ENCODE measurements around the gene HHAT.
"Not testable (repeated sequence)": the region's sequence is repeated elsewhere in the genome, so short reads cannot be mapped to it uniquely, and the experiment has no call there.

The HHAT gene

DNA sequence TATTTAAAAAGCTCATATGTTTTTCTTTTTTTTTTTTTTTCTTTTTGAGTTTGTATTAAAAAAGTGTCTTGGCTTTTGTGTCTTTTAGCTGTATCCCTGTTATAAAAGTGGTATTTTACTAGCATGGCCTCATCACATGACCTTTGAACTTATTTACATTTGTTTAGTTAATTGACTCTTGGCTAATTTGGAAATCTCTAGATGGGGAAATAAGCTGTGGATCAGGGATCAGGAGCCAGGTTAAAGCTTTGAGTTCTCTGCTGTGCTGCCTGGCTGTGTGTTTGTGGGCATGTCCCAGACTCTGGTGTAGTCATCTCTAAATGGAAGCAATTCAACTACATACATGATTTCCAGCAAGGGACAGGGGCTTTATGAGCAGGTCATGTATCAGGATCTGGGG lies 56.5 kb downstream of the HHAT start:
- in situ Hi-C loops (cut with HindIII; ENCODE audit: low sequenced_read_pairs): no loop called here

DNA sequence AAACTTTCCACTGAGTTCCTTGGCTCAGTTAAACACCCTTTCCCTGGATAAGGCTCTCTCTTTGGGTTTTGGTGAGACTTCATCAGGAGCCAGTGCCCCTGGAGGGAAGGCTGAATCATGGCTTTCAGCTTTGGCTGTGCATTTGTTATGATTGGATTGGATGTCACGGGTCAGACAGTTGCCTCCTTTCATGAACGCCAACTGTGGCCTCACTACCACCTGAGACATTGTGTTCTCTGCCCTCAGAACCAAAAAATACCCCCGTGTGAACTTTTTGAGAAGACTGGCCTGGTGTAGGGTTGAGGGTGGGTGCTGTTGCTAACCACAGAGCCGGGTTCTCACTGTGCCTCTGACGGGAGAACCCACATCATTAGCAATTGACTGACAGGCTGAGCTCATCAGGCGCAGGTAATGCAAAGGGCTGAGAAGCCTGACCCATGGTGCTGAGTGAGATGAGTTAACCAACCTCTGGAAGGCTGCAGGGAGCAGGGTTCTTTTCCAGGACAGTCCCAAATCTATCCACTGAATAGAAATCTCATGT lies 65.6 kb downstream of the HHAT start:
- in situ Hi-C loops (cut with HindIII; ENCODE audit: low sequenced_read_pairs): no loop called here

DNA sequence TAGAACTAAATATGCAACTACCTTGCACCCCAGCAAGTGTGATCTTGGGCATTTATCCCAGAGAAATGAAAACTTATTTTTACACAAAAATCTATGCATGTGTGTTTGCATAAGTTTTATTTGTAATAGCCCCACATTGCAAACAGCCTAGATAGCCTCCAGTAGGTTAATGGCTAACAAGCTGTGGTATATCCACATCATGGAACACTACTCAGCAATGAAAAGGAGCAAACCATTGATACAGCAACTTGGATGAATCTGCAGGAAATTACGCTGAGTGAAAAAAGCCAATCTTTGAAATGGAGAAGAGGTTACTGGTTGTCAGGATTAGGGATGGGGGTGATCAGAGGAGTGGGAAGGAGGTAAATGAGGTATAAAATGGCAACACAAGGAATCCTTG lies 67.8 kb downstream of the HHAT start:
- in situ Hi-C loops (cut with HindIII; ENCODE audit: low sequenced_read_pairs): no loop called here

DNA sequence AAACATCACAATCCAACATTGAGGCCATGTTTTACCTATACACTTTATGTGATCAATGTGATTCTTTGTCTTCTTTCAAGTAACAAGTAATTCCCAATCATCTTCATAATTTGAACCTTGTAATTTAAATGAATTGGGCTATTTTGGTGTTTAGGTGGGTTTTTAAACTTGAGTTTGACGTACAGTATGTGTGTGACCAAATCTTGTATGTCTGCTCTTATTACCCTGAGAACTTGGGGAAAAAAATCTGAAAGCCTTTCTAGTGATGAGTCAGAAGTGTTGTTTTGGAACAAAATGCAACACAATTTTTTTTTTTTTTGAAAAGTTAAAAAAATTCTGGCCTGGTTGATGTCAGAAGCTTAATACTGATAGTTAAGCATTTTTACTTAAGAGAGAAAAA lies 68.5 kb downstream of the HHAT start:
- in situ Hi-C loops (cut with HindIII; ENCODE audit: low sequenced_read_pairs): no loop called here

DNA sequence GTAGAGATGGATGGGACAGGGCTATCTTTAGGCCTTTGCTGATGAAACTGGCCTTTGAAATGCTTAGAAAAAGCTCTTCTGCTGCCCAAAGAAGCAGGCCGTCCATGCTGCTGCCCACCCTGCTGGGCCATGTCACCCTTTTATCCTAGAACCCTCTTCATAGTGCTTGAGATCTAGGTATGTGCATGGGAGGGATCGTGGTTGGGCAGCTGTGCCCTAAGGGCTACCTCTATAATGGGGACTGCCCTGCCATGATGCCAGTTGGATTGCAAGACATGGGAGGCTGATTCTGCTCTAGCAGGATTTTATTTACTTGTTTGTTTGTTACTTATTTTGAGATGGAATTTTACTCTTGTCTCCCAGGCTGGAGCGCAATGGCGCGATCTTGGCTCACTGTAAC lies 69.0 kb downstream of the HHAT start:
- in situ Hi-C loops (cut with HindIII; ENCODE audit: low sequenced_read_pairs): no loop called here

DNA sequence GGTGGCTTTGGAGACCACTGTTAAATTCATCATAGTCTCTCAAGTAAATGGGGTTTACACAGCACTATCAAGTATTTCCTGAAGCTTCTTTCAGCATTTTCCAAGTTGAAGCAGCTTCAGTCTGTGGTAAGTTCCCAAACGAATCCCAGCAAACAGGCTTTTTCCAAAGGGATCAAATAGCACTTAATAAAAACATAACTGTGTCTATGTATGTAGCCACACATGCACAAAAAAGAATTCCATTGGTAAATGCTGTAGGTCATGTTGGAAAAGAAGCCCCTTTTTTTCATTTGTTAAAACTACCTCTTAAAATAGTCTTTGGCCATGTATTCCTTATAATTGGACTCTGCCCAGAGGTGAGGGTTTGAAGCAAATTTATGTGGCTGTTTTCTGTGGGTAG lies 69.8 kb downstream of the HHAT start:
- in situ Hi-C loops (cut with HindIII; ENCODE audit: low sequenced_read_pairs): no loop called here

DNA sequence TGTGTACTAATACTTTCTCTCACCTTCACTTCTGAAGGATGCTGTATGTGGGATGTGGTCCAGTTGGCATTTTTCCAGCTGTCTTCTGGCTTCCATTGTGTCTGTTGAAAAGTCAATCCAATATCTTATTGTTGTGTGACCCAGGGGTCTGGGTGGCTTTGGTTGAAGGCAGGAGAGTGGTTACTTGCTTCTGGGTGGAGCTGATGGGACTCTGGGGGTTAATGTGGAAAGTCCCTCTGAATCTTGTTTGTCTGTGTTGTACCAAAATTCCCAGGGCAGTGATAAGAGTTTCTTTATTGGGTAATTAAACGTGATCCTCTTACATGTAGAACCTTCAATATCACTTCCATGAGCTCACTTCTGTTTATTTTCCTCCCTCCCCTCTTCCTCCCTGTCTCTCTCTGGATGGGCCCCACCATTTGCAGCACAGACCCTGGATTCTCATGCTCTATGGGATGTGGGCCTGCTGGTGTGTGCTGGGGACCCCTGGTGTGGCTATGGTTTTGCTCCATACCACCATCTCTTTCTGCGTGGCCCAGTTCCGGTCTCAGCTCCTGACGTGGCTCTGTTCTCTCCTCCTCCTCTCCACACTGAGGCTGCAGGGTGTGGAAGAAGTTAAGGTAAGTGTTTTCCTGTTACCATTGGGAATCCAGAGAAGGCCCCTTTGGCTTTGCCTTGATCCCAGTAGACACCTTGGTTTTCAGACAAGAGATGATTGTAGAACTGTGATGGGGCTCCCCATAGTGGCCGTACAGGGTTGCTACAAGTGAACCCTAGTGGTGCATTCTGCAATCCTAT lies 71.5 kb downstream of the HHAT start:
- in situ Hi-C loops (cut with HindIII; ENCODE audit: low sequenced_read_pairs): loop anchor here (25.0 kb wide), 1 partner anchor 737 kb away; the partner anchor contains the start of gene KCNH1

DNA sequence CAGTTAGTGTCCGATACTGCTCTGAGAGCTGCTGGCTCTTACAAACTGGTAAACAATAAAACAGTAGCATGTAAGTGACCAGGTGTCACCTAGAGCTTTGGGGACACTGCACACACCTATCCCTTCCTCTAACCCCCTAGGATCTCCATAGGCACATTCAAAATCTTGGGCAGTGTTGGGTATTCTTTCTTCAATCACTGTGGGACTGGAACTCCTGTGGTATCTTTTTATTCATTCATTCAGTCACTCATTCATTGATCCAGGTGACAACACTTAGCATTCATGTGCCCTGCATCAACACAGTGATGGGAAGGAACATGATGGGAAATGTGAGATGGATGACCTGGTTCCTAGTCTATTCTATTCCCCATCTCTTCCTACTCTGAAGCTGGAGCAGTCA lies 73.9 kb downstream of the HHAT start:
- in situ Hi-C loops (cut with HindIII; ENCODE audit: low sequenced_read_pairs): loop anchor here (25.0 kb wide), 1 partner anchor 735 kb away; the partner anchor contains the start of gene KCNH1

DNA sequence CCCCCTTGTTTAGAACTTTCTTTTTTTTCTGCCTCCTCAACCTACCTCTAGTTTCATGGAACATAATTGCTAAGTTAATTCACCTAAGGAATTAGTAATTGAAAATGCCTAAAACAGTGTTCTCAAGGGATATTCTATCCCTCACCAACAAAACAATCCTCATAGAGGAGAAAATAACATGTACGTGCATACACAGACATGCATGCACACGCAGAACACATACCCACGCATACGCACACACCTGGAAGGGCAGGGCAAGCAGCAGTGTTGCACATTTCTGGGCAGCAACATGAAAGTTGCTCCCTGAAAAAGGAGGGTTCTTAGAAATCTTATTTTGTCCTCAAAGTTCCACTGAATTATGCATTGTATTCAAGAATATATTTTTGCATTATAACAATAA lies 76.6 kb downstream of the HHAT start:
- in situ Hi-C loops (cut with HindIII; ENCODE audit: low sequenced_read_pairs): loop anchor here (25.0 kb wide), 1 partner anchor 732 kb away; the partner anchor contains the start of gene KCNH1

DNA sequence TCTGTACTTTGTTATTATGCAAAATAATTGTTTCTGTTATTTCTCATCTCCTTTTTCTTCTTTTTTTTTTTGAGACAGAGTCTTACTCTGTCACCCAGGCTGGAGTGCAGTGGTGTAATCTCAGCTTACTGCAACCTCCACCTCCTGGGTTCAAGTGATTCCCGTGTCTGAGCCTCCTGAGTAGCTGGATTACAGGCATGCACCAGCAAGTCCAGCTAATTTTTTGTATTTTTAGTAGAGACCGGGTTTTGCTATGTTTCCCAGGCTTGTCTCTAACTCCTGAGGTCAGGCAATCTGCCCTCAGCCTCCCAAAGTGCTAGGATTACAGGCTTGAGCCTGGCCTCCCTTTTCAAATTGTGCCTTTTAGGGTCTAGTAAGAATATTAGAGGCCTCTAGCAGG lies 77.6 kb downstream of the HHAT start:
- in situ Hi-C loops (cut with HindIII; ENCODE audit: low sequenced_read_pairs): loop anchor here (25.0 kb wide), 1 partner anchor 731 kb away; the partner anchor contains the start of gene KCNH1

DNA sequence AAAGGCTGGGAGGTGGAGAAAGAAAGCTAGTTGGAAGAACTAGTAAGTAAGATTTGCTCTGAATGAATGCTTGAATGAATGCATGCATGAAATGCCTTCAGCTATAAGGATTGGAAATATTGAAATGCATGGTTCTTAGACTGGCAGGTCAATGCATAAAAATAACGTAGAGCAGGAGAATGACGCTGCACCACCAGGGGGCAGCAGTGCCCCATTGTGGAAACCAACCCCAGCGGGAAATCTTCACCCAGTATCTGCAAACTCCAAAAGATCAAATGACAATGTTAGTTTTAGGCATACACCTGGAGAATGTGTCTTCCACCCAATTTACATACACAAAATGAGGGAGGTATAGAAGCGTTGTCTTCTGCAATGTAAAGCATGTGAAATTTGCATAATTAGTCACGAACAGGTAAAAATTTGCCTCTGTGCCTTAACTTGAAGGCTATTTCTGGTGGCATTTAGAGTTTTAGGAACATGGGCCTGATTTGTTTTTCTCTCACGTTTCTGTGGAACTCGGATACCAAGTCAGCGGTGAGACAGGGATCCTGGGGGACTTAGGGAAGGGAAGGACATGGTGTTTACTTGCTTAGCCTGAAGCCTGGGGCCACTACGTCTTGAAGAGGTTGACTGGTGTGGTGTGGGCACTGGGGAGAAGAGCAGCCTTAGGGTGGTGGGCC lies 78.6 kb downstream of the HHAT start:
- in situ Hi-C loops (cut with HindIII; ENCODE audit: low sequenced_read_pairs): loop anchor here (25.0 kb wide), 1 partner anchor 730 kb away; the partner anchor contains the start of gene KCNH1

DNA sequence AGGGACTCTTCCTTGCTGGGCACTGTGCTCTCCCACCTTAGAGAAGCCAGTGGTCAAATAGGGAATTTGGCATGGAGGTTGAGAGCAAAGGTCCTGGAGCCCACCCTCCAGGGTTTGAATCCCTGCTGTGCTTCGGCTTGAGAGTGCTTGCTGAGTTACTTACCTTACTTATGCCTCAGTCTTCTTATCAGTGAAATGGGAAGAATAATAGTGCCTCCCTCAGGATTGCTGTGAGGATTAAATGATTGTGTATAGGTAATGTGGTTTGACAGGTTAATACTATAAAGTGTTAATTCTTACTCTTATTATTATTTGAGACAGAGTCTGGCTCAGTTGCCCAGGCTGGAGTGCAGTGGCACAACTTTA lies 79.2 kb downstream of the HHAT start:
- in situ Hi-C loops (cut with HindIII; ENCODE audit: low sequenced_read_pairs): loop anchor here (25.0 kb wide), 1 partner anchor 729 kb away; the partner anchor contains the start of gene KCNH1

DNA sequence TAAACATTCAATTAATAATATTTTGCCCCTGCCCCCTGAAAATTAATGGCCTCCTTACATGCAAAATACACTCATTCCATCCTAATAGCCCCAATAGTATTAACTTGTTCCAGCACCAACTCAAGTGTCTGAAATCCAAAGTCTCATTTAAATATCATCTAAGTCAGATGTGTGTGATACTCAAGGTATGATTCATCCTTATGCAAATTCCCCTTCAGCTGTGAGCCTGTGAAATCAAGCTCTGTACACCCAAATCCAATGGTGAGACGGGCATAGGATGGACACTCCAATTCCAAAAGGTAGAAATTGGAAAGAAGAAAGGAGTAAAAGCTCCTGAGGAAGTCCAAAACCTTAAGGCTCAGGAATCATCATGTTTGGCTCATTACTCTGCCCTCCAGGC lies 83.5 kb downstream of the HHAT start:
- in situ Hi-C loops (cut with HindIII; ENCODE audit: low sequenced_read_pairs): loop anchor here (25.0 kb wide), 1 partner anchor 725 kb away; the partner anchor contains the start of gene KCNH1

DNA sequence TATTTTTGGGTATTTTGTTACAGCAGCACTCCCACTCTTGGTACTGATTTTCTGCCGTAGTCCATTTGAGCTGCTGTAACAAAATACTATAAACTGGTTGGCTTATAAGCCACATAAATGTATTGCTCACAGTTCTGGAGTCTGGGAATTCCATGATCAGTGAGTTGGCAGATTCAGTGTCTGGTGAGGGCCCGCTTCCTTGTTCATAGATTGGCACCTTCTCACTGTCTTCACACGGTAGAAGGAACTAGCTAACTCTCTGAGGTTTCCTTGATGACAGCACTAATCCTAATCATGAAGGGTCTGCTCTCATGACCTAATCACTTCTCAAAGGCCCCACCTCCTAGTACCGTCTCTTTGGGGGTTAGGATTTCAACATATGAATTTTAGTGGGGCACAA lies 85.2 kb downstream of the HHAT start:
- in situ Hi-C loops (cut with HindIII; ENCODE audit: low sequenced_read_pairs): loop anchor here (25.0 kb wide), 1 partner anchor 723 kb away; the partner anchor contains the start of gene KCNH1

DNA sequence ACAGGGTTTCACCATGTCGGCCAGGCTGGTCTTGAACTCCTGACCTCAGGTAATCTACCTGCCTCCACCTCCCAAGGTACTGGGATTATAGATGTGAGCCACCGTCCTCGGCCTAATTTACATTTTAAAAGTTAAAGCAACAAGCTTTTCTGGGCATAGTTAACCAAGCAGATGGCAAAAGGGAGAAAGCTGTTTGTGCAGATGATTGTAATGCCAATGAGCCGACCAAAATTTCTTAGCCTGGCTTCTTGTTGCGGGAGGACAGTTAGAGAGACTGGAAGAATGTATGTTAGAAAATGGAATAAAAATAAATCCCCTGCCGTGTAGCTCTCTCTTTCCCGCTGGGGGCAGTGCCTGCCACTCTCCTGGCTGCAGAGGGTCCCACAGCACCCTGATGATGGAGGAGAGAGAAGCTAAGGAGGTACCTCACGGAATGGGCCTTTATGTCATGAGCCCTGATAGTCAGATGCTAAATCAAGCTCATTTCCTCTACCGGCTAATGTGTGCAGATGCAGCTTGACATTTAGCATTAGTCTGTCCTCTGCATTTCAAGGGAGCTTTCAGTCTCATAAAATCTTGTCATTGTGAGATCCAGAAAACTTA lies 87.2 kb downstream of the HHAT start:
- in situ Hi-C loops (cut with HindIII; ENCODE audit: low sequenced_read_pairs): loop anchor here (25.0 kb wide), 1 partner anchor 721 kb away; the partner anchor contains the start of gene KCNH1

DNA sequence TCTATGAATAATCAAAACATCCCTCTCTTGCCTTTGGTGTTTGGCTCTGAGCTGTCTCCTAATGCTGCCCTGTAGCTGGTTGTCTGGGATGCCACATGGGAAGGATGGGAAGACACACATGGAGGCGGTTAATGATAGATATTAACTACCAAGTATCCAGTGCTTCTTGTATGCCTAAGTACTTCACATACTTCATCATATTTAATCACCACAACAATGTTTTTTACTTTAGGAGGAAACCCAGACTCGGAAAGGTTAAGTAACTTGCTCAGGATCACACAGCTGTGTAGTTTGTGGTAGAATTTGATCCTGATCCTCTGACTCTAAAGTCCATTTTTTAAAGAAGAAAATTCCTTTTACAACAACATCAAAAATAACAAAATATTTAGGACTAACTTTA lies 88.0 kb downstream of the HHAT start:
- in situ Hi-C loops (cut with HindIII; ENCODE audit: low sequenced_read_pairs): loop anchor here (25.0 kb wide), 1 partner anchor 721 kb away; the partner anchor contains the start of gene KCNH1

DNA sequence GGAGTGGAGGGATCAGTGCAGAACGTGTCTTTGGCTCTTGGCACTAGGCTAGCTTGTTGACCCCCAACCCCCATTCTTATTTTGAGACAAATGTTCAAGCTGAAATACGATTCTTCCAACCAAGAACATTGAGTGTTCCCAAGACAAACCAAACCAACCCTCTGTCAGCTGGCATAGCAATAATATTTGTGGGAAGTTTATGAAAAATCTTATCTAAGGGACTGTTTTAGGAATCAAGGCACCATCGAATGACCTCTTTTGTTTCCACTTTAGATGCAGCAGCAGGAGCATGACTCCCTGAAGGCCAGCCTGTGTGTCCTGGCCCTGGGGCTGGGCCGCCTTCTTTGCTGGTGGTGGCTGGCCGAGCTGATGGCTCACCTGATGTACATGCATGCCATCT lies 89.2 kb downstream of the HHAT start:
- in situ Hi-C loops (cut with HindIII; ENCODE audit: low sequenced_read_pairs): loop anchor here (25.0 kb wide), 1 partner anchor 719 kb away; the partner anchor contains the start of gene KCNH1

DNA sequence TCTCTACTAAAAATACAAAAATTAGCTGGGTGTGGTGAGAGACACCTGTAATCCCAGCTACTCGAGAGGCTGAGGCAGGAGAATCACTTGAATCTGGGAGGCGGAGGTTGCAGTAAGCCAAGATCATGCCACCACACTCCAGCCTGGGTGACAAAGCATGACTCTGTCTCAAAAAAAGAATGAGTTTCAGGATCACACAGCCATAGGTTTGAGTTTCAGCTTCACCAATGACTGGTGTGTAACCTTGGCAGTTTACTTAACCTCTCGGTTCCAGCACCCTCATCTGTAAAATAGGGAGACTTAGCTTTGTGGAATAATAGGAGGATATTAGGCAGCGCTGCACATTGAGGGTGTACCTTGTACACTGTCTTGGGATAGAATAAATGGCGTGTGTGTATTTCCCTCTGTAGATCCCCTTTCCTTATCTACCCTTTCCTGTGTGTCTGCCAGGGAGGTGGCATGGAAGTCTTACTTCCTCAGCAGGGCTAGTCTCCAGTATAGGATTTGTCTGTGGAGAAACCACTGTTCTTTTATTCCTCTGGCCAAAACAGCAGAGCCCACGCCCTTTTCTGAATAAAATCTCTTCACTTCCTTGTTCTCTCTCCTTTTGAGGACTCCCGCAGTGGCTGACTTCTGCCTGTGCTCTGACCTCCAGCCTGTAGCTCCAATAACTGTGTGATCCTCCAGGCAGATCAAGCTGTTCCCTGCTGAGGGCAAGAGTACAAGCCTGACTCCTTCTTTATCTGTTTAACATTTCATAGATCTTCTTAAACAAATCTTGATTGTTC lies 90.4 kb downstream of the HHAT start:
- in situ Hi-C loops (cut with HindIII; ENCODE audit: low sequenced_read_pairs): loop anchor here (25.0 kb wide), 1 partner anchor 718 kb away; the partner anchor contains the start of gene KCNH1

DNA sequence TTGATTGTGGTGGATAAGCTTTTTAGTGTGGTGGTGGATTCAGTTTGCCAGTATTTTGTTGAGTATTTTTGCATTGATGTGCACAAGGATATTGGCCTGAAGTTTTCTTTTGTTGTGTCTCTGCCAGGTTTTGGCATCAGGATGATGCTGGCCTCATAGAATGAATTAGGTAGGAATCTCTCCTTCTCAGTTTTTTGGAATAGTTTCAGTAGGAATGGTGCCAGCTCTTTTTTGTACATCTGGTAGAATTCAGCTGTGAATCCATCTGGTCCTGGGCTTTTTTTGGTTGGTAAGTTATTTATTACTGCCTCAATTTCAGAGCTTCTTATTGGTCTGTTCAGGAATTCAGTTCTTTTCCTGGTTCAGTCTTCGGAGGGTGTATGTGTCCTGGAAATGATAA lies 98.0 kb downstream of the HHAT start:
- in situ Hi-C loops (cut with HindIII; ENCODE audit: low sequenced_read_pairs): not testable (repeated sequence)

DNA sequence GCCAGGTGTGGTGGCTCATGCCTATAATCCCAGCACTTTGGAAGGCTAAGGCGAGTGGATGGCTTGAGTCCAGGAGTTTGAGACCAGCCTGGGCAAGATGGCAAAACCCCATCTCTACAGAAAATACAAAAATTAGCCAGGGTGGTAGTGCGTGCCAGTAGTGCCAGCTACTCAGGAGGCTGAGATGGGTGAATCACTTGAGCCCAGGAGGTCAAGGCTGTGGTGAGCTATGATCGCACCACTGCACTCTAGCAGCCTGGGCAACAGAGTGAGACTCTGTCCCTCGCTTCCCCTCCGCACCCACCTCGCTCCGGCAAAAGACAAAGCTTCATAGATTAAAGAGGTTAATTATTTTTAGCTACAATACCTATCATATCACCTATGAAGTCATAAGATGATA lies 100.0 kb downstream of the HHAT start:
- in situ Hi-C loops (cut with HindIII; ENCODE audit: low sequenced_read_pairs): no loop called here

Data from DLD1 (cell line).